Lower lobe of right lung (tissue), 2 donors: Measurements from ENCODE around the gene ASB15. TPM values are rescaled to one million over a fixed set of nuclear protein-coding genes. Genes with fewer than 3 reads are reported as not detected.

Source experiments
- ATAC-seq, 2 donors: fragments of 200-7000 bp; cut with Tn5 transposase; one replicate each; pipeline ENCODE4 v1.9.1; 2020 to 2022; ENCODE audit warnings: mild to moderate bottlenecking in 2 of 2, moderate library complexity in 2 of 2
- DNase-seq: peaks from one replicate; pipeline ENCODE4 v3.0.0-alpha.2; 2020
- H3K27ac ChIP-seq: fragments of 200-600 bp; one replicate; pipeline ENCODE4 v1.8.0; 2022
- H3K27me3 ChIP-seq: fragments of 200-600 bp; one replicate; pipeline ENCODE4 v1.8.0; 2022; ENCODE audit warnings: low read depth
- H3K36me3 ChIP-seq: fragments of 200-600 bp; one replicate; pipeline ENCODE4 v1.8.0; 2022; ENCODE audit warnings: mild to moderate bottlenecking
- H3K4me1 ChIP-seq: fragments of 200-600 bp; one replicate; pipeline ENCODE4 v1.8.0; 2022
- H3K4me3 ChIP-seq: fragments of 200-600 bp; one replicate; pipeline ENCODE4 v1.8.0; 2022; ENCODE audit warnings: mild to moderate bottlenecking
- H3K9me3 ChIP-seq: fragments of 200-600 bp; one replicate; pipeline ENCODE4 v1.8.0; 2022
- intact Hi-C: fragments of 100-400 bp; cut with DNase I; formaldehyde crosslinking; loops from one replicate; pipeline ENCODE4 v1.11.0; 2022
- total RNA-seq: library from RNA; stranded (reverse); fragmentation: NEBNext Ultra II Directional; extraction: Animal tissue kit (Norgen Biotek cat#: 25700); gene quantifications from one replicate; pipeline ENCODE4 v1.2.1, GENCODE V29; 2021
- TF ChIP-seq, protein P1 (sequence below): fragments of 200-600 bp; IDR thresholded peaks from one replicate; pipeline ENCODE4 v1.8.0; 2022; ENCODE audit warnings: antibody characterized with exemption, mild to moderate bottlenecking
- donor health status: DM: no; HTN: yes; CAD: no; lungs with severe emphysema.

Gene ASB15
- total RNA-seq, 1 donor from 2014 or later = not detected

DNA sequence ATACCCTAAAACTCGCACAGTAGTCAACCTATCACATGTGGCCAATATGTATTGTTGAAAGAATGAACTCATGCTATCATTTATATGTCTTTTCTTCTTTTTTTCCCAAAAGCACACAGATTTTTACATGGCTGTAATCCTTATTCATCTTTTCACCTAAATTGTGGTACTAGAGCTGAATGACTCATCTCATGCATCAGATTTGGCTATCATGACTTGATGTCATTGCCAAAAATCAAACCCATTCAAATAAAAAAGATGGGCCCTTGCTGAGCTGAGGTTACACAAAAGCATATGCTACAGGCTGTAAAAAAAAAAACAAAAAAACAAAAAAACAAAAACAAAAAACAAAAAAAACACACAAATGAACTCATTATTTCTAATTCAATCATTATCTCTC lies 50.8 kb downstream of the ASB15 start:
- intact Hi-C loops = no loop called here
- Histone ChIP-seq H3K36me3 (no peaks in the 10 kb centered on the region), H3K4me3 (no peak overlapping the region), H3K27ac (no peak overlapping the region), H3K9me3 (no peaks in the 10 kb centered on the region), H3K27me3 (no peaks in the 10 kb centered on the region), H3K4me1 (no peaks in the 10 kb centered on the region)
- TF ChIP-seq, protein P1, sequence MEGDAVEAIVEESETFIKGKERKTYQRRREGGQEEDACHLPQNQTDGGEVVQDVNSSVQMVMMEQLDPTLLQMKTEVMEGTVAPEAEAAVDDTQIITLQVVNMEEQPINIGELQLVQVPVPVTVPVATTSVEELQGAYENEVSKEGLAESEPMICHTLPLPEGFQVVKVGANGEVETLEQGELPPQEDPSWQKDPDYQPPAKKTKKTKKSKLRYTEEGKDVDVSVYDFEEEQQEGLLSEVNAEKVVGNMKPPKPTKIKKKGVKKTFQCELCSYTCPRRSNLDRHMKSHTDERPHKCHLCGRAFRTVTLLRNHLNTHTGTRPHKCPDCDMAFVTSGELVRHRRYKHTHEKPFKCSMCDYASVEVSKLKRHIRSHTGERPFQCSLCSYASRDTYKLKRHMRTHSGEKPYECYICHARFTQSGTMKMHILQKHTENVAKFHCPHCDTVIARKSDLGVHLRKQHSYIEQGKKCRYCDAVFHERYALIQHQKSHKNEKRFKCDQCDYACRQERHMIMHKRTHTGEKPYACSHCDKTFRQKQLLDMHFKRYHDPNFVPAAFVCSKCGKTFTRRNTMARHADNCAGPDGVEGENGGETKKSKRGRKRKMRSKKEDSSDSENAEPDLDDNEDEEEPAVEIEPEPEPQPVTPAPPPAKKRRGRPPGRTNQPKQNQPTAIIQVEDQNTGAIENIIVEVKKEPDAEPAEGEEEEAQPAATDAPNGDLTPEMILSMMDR = no peak
- no peak for DNase-seq
- ATAC-seq = no peak

DNA sequence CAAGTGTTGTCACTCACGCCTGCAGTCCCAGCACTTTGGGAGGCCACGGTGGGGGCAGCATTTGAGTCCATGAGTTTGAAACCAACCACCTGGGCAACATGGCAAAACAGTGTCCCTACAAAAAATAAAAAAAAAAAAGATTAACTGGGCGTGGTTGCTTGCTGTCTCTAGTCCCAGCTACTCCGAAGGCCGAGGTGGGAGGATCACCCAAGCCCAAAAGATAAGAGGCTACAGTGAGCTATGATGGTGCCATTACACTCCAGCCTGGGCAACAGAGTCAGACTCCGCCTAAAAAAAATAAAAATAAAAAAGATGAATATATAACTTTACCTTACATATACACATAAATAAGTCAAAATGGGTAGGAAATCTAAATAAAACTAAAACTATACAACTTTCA lies 51.5 kb downstream of the ASB15 start:
- TF ChIP-seq, protein P1 = no peak

DNA sequence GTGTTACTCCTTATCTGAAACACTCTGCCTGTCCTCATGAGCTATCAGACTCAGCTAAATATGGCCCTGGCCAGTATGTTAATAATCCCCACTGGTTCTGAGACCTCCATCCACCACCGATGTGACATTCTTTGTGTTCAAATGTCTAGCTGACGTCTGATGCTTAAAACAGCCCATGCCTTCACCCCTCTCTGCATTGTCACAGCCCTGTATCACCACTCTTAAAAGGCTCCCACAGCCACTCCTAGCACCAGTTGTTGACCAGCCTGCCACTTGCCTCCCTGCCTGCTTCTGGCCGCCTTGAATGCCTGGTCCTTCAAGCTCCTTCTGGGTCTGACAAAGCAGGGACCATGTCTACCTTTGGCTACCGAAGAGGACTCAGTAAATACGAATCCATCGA lies 54.0 kb downstream of the ASB15 start, which contains the start of gene LMOD2:
Gene LMOD2, plus strand, starts transcription at position 253 of the 400 bp plus-strand sequence. Its CDS starts 98 bp downstream, at position 351.
- Histone ChIP-seq H3K4me1 (no peaks in the 10 kb centered on the region), H3K27ac (no peak within 1 kb of the TSS), H3K36me3 (no peaks in the 10 kb centered on the region), H3K4me3 (no peak within 1 kb of the TSS), H3K27me3 (no peaks in the 10 kb centered on the region), H3K9me3 (no peaks in the 10 kb centered on the region)
- intact Hi-C loops = no loop called here
- ATAC-seq (no peak), DNase-seq (no peak)
- TF ChIP-seq, protein P1 = no peak

More for the DNA sequence above, 51.5 kb downstream of the ASB15 start:
- H3K36me3 ChIP-seq = no peaks in the 10 kb centered on the region
- DNase-seq (no peak), ATAC-seq (no peak)
- no peaks in the 10 kb centered on the region for H3K9me3 ChIP-seq
- H3K4me1 ChIP-seq = no peaks in the 10 kb centered on the region
- no peaks in the 10 kb centered on the region for H3K27me3 ChIP-seq
- intact Hi-C loops = no loop called here
- no peak overlapping the region for H3K27ac ChIP-seq
- H3K4me3 ChIP-seq = no peak overlapping the region

DNA sequence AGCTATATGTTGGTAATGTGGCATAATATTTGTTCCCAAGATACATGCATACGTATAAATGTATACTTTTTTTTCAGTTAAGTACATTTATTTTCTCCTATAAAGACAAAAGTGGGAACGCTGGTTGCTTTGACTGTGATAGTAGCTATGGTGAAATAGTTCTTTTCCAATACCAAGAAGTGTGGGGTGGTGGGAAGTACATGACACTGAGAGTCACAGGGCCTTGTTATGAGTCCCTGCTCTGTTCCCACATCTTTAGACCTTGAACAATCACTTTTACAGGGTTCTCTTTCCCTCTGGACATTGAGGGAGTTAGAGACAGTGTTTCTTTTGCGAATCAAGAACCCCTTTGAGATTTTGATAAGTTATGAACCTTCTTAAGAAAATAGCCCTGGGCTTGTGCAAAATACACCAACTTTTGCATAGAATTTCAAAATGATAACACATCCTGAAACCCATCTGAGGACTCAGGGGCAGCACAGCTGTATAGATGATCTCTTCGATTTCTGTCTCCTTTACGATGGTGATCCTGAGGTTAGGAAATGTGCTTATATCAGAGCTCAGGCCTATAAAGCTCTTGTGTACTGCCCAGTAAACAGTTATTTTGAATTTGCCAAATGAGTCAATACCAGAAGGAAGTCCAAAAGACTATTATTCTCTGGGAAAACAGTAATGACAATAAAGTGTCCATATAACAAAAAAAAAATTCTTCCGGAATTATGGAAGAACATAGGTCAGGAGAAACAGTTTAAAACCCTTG lies 55.1 kb downstream of the ASB15 start:
- no peak overlapping the region for H3K4me3 ChIP-seq
- TF ChIP-seq, protein P1 = no peak
- intact Hi-C loops = no loop called here
- no peaks in the 10 kb centered on the region for H3K36me3 ChIP-seq
- DNase-seq = no peak
- H3K4me1 ChIP-seq = no peaks in the 10 kb centered on the region
- H3K27me3 ChIP-seq = no peaks in the 10 kb centered on the region
- ATAC-seq = no peak
- no peak overlapping the region for H3K27ac ChIP-seq
- H3K9me3 ChIP-seq = no peaks in the 10 kb centered on the region

DNA sequence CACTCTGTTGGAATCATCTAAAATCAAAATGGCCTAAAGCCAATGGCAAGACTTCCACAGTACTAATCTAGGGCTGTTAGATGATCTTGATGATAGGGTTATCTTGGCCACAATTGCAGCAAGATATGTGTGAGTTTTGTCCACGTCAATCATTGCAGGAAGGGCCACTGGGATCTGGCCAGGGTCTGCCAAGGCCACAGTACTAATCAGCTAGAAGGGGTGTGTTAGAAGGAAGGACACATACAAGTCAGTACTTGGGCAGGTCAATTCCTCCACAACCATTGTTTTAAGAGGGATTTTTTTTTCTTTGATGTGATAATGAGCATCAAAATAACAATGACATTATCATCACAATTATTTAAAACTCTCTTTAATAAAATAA lies 55.7 kb downstream of the ASB15 start:
- DNase-seq (no peak), ATAC-seq (no peak)
- H3K4me3 ChIP-seq = no peak overlapping the region
- no peaks in the 10 kb centered on the region for H3K27me3 ChIP-seq
- intact Hi-C loops = no loop called here
- TF ChIP-seq, protein P1 = no peak
- no peak overlapping the region for H3K27ac ChIP-seq
- H3K36me3 ChIP-seq = no peaks in the 10 kb centered on the region
- H3K4me1 ChIP-seq = no peaks in the 10 kb centered on the region
- H3K9me3 ChIP-seq = no peaks in the 10 kb centered on the region
